ENCODE results near the gene RSPH3. TPM values are rescaled to one million over a fixed set of nuclear protein-coding genes. Genes with fewer than 3 reads are reported as not detected.
A peak's percentile ranks its signal among the peaks of the same experiment; 100 is the strongest.
"Not testable (repeated sequence)": the region's sequence is repeated elsewhere in the genome, so short reads cannot be mapped to it uniquely, and the experiment has no call there.

The RSPH3 gene
- polyA plus RNA-seq, 4 donors: 5.1 to 12.5 (median 6.1) TPM

- DNase-seq (no peak), FAIRE-seq (no peak)
- 65 to 88% (median 75%) methylated on average over 5 of the region's 5 CpGs for WGBS, 3 donors
- H3K27ac ChIP-seq (ENCODE audit: low read depth in 1 of 3, low read length in 2 of 3): no peak overlapping the region
- H3K4me3 ChIP-seq (ENCODE audit: low read depth in 1 of 3, low read length in 3 of 3): no peak overlapping the region
- H3K4me1 ChIP-seq (ENCODE audit: control insufficient read depth in 3 of 3, insufficient read depth in 2 of 3, low read depth in 1 of 3, low read length in 2 of 3): no peaks in the 10 kb centered on the region
- no peaks in the 10 kb centered on the region for H3K27me3 ChIP-seq (ENCODE audit: control insufficient read depth in 3 of 3, insufficient read depth in 3 of 3, low read length in 3 of 3)
- no peaks in the 10 kb centered on the region for H3K36me3 ChIP-seq (ENCODE audit: control insufficient read depth in 3 of 3, insufficient read depth in 2 of 3, low read depth in 1 of 3, low read length in 3 of 3)
- peaks cover 0 to 5% of the 10 kb centered on the region in 2 donors for H3K9me3 ChIP-seq (ENCODE audit: control insufficient read depth in 2 of 2, insufficient read depth in 1 of 2, low read depth in 1 of 2, low read length in 1 of 2)
Observed at GRCh38 chr6:159013229-159013628, 13.2 kb upstream of the RSPH3 start.

GRCh38 chr6:159012201-159012600 lies 12.2 kb upstream of the RSPH3 start:
- Histone ChIP-seq H3K36me3 (ENCODE audit: control insufficient read depth in 3 of 3, insufficient read depth in 2 of 3, low read depth in 1 of 3, low read length in 3 of 3) (no peaks in the 10 kb centered on the region), H3K27me3 (ENCODE audit: control insufficient read depth in 3 of 3, insufficient read depth in 3 of 3, low read length in 3 of 3) (no peaks in the 10 kb centered on the region), H3K4me1 (ENCODE audit: control insufficient read depth in 3 of 3, insufficient read depth in 2 of 3, low read depth in 1 of 3, low read length in 2 of 3) (no peaks in the 10 kb centered on the region), H3K4me3 (ENCODE audit: low read depth in 1 of 3, low read length in 3 of 3) (no peak overlapping the region), H3K27ac (ENCODE audit: low read depth in 1 of 3, low read length in 2 of 3) (no peak overlapping the region), H3K9me3 (ENCODE audit: control insufficient read depth in 2 of 2, insufficient read depth in 1 of 2, low read depth in 1 of 2, low read length in 1 of 2) (peaks cover 0 to 5% of the 10 kb centered on the region in 2 donors)
- FAIRE-seq (no peak), DNase-seq (no peak)
- WGBS, 3 donors: 91 to 94% (median 92%) methylated on average over 4 of the region's 4 CpGs

- not testable (repeated sequence) for H3K36me3 ChIP-seq (ENCODE audit: control insufficient read depth in 3 of 3, insufficient read depth in 2 of 3, low read depth in 1 of 3, low read length in 3 of 3); H3K27ac ChIP-seq (ENCODE audit: low read depth in 1 of 3, low read length in 2 of 3); H3K4me1 ChIP-seq (ENCODE audit: control insufficient read depth in 3 of 3, insufficient read depth in 2 of 3, low read depth in 1 of 3, low read length in 2 of 3); H3K27me3 ChIP-seq (ENCODE audit: control insufficient read depth in 3 of 3, insufficient read depth in 3 of 3, low read length in 3 of 3); H3K9me3 ChIP-seq (ENCODE audit: control insufficient read depth in 2 of 2, insufficient read depth in 1 of 2, low read depth in 1 of 2, low read length in 1 of 2); DNase-seq; FAIRE-seq; H3K4me3 ChIP-seq (ENCODE audit: low read depth in 1 of 3, low read length in 3 of 3)
- 71 to 73% (median 71%) methylated on average over 7 of the region's 7 CpGs for WGBS, 3 donors
Observed at GRCh38 chr6:159010037-159010612, 10.1 kb upstream of the RSPH3 start.

- H3K9me3 ChIP-seq (ENCODE audit: control insufficient read depth in 2 of 2, insufficient read depth in 1 of 2, low read depth in 1 of 2, low read length in 1 of 2): no peaks in the 10 kb centered on the region
- FAIRE-seq (no peak), DNase-seq (peak; percentile 43 to 57)
- peak overlapping the region in 1 of 3 donors; percentile 19 for H3K27ac ChIP-seq (ENCODE audit: low read depth in 1 of 3, low read length in 2 of 3)
- H3K4me1 ChIP-seq (ENCODE audit: control insufficient read depth in 3 of 3, insufficient read depth in 2 of 3, low read depth in 1 of 3, low read length in 2 of 3): no peaks in the 10 kb centered on the region
- no peaks in the 10 kb centered on the region for H3K27me3 ChIP-seq (ENCODE audit: control insufficient read depth in 3 of 3, insufficient read depth in 3 of 3, low read length in 3 of 3)
- H3K4me3 ChIP-seq (ENCODE audit: low read depth in 1 of 3, low read length in 3 of 3): no peak overlapping the region
- H3K36me3 ChIP-seq (ENCODE audit: control insufficient read depth in 3 of 3, insufficient read depth in 2 of 3, low read depth in 1 of 3, low read length in 3 of 3): no peaks in the 10 kb centered on the region
- WGBS, 3 donors: 51 to 70% (median 52%) methylated on average over 10 of the region's 10 CpGs
Observed at GRCh38 chr6:159008656-159009288, 8.8 kb upstream of the RSPH3 start.

- H3K36me3 ChIP-seq (ENCODE audit: control insufficient read depth in 3 of 3, insufficient read depth in 2 of 3, low read depth in 1 of 3, low read length in 3 of 3): no peaks in the 10 kb centered on the region
- H3K27ac ChIP-seq (ENCODE audit: low read depth in 1 of 3, low read length in 2 of 3): no peak overlapping the region
- FAIRE-seq: no peak
- H3K4me1 ChIP-seq (ENCODE audit: control insufficient read depth in 3 of 3, insufficient read depth in 2 of 3, low read depth in 1 of 3, low read length in 2 of 3): no peaks in the 10 kb centered on the region
- H3K4me3 ChIP-seq (ENCODE audit: low read depth in 1 of 3, low read length in 3 of 3): no peak overlapping the region
- 83 to 88% (median 88%) methylated on average over 5 of the region's 5 CpGs for WGBS, 3 donors
- no peaks in the 10 kb centered on the region for H3K27me3 ChIP-seq (ENCODE audit: control insufficient read depth in 3 of 3, insufficient read depth in 3 of 3, low read length in 3 of 3)
- DNase-seq: no peak
- H3K9me3 ChIP-seq (ENCODE audit: control insufficient read depth in 2 of 2, insufficient read depth in 1 of 2, low read depth in 1 of 2, low read length in 1 of 2): no peaks in the 10 kb centered on the region
Observed at GRCh38 chr6:159007510-159007909, 7.5 kb upstream of the RSPH3 start.

- 80 to 88% (median 85%) methylated on average over 5 of the region's 5 CpGs for WGBS, 3 donors
- no peak for FAIRE-seq
- Histone ChIP-seq H3K4me3 (ENCODE audit: low read depth in 1 of 3, low read length in 3 of 3) (no peak overlapping the region), H3K27ac (ENCODE audit: low read depth in 1 of 3, low read length in 2 of 3) (no peak overlapping the region), H3K27me3 (ENCODE audit: control insufficient read depth in 3 of 3, insufficient read depth in 3 of 3, low read length in 3 of 3) (no peaks in the 10 kb centered on the region), H3K9me3 (ENCODE audit: control insufficient read depth in 2 of 2, insufficient read depth in 1 of 2, low read depth in 1 of 2, low read length in 1 of 2) (no peaks in the 10 kb centered on the region), H3K36me3 (ENCODE audit: control insufficient read depth in 3 of 3, insufficient read depth in 2 of 3, low read depth in 1 of 3, low read length in 3 of 3) (no peaks in the 10 kb centered on the region), H3K4me1 (ENCODE audit: control insufficient read depth in 3 of 3, insufficient read depth in 2 of 3, low read depth in 1 of 3, low read length in 2 of 3) (peaks cover 0 to 2% (median 0%) of the 10 kb centered on the region in 3 donors)
- DNase-seq: no peak
Observed at GRCh38 chr6:159005436-159005835, 5.4 kb upstream of the RSPH3 start.

DNA sequence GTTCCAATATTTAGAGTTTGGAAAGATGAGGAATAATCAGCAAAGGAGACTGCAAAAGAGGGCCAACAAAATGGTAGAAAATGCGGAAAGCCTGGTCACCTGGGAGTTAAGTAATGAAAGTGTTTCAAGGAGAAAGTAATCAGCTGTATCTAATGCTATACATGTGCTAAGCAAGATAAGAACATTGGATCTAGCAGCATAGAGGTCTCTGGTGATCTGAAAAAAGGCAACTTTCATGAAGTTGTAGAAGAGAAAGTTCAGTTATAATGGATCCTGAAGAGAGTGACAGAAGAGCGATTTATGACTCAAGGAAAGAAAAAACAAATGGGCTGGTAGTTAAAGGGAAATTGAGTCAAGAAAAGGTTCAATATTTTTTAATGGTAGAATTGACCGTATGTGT lies 4.6 kb upstream of the RSPH3 start:
- no peaks in the 10 kb centered on the region for H3K27me3 ChIP-seq (ENCODE audit: control insufficient read depth in 3 of 3, insufficient read depth in 3 of 3, low read length in 3 of 3)
- no peak for FAIRE-seq
- DNase-seq: no peak
- WGBS, 3 donors: 78 to 85% (median 79%) methylated on average over 3 of the region's 3 CpGs
- no peak overlapping the region for H3K27ac ChIP-seq (ENCODE audit: low read depth in 1 of 3, low read length in 2 of 3)
- no peaks in the 10 kb centered on the region for H3K9me3 ChIP-seq (ENCODE audit: control insufficient read depth in 2 of 2, insufficient read depth in 1 of 2, low read depth in 1 of 2, low read length in 1 of 2)
- H3K4me3 ChIP-seq (ENCODE audit: low read depth in 1 of 3, low read length in 3 of 3): no peak overlapping the region
- peaks cover 0 to 2% (median 0%) of the 10 kb centered on the region in 3 donors for H3K4me1 ChIP-seq (ENCODE audit: control insufficient read depth in 3 of 3, insufficient read depth in 2 of 3, low read depth in 1 of 3, low read length in 2 of 3)
- no peaks in the 10 kb centered on the region for H3K36me3 ChIP-seq (ENCODE audit: control insufficient read depth in 3 of 3, insufficient read depth in 2 of 3, low read depth in 1 of 3, low read length in 3 of 3)

GRCh38 chr6:159002432-159003155 lies 2.6 kb upstream of the RSPH3 start:
- Histone ChIP-seq H3K27ac (ENCODE audit: low read depth in 1 of 3, low read length in 2 of 3) (no peak overlapping the region), H3K9me3 (ENCODE audit: control insufficient read depth in 2 of 2, insufficient read depth in 1 of 2, low read depth in 1 of 2, low read length in 1 of 2) (no peaks in the 10 kb centered on the region), H3K4me3 (ENCODE audit: low read depth in 1 of 3, low read length in 3 of 3) (no peak overlapping the region), H3K27me3 (ENCODE audit: control insufficient read depth in 3 of 3, insufficient read depth in 3 of 3, low read length in 3 of 3) (no peaks in the 10 kb centered on the region), H3K4me1 (ENCODE audit: control insufficient read depth in 3 of 3, insufficient read depth in 2 of 3, low read depth in 1 of 3, low read length in 2 of 3) (peaks cover 0 to 6% (median 5%) of the 10 kb centered on the region in 3 donors), H3K36me3 (ENCODE audit: control insufficient read depth in 3 of 3, insufficient read depth in 2 of 3, low read depth in 1 of 3, low read length in 3 of 3) (no peaks in the 10 kb centered on the region)
- no peak for FAIRE-seq
- no peak for DNase-seq
- 92 to 94% (median 93%) methylated on average over 12 of the region's 12 CpGs for WGBS, 3 donors

Data from small intestine (tissue), 7 donors.